Body of pancreas (tissue), 4 donors: ENCODE measurements around the gene SMYD4. TPM values are rescaled to one million over a fixed set of nuclear protein-coding genes. Genes with fewer than 3 reads are reported as not detected.

Experiments used
- ATAC-seq: fragments of 150-250 bp; one replicate; pipeline ENCODE4 v1.9.1; 2016
- DNase-seq, 4 donors: peaks; one replicate each; pipeline ENCODE4 v3.0.0-alpha.2; 2019
- H3K27ac ChIP-seq, 4 donors: fragments of 200-600 bp; sonication (generic); 1 replicate in 3 of 4; 2 replicates in 1 of 4; pipeline versions ENCODE4 v1.5.1 to v1.6.1; 2016 to 2019; ENCODE audit warnings: mild to moderate bottlenecking in 1 of 4, mixed read lengths in 1 of 4, moderate library complexity in 1 of 4
- H3K27me3 ChIP-seq, 2 donors: fragments of 200-600 bp; sonication (generic); one replicate each; pipeline ENCODE4 v1.6.0; 2016; ENCODE audit warnings: mild to moderate bottlenecking in 1 of 2
- H3K36me3 ChIP-seq, 2 donors: fragments of 200-600 bp; sonication (generic); replicated peaks in 1 of 2; 2 replicates each; pipeline ENCODE4 v1.5.1; 2016; ENCODE audit warnings: low read depth in 2 of 2; ENCODE audit not compliant: insufficient read depth in 1 of 2
- H3K4me1 ChIP-seq: fragments of 200-600 bp; sonication (generic); one replicate; pipeline ENCODE4 v1.6.0; 2016
- H3K4me3 ChIP-seq, 2 donors: fragments of 200-600 bp; sonication (generic); 1 replicate in 1 of 2; 2 replicates in 1 of 2; pipeline ENCODE4 v1.5.1; 2016 to 2019
- H3K9me3 ChIP-seq, 3 donors: fragments of 200-600 bp; sonication (generic); 1 replicate in 2 of 3; 2 replicates in 1 of 3; pipeline ENCODE4 v1.5.1; 2016
- POLR2A ChIP-seq, 3 donors: fragments of 450-650 bp; IDR thresholded peaks; one replicate each; pipeline ENCODE4 v1.6.1; 2016; ENCODE audit warnings: antibody characterized with exemption in 3 of 3, mild to moderate bottlenecking in 2 of 3
- WGBS, 2 donors: methylation state at CpG; one replicate each; pipeline ENCODE4 v1.1.5; 2017; 5-methylcytosine and 5-hydroxymethylcytosine counted together
- intact Hi-C: fragments of 100-400 bp; cut with DNase I; formaldehyde crosslinking; loops from one replicate; pipeline ENCODE4 v1.15.1; 2023
- total RNA-seq, 2 donors: library from RNA; depleted of rRNA; stranded (reverse); fragments of >200 nt; gene quantifications; one replicate each; pipeline ENCODE4 v1.1.0, GENCODE V29; 2016
- TF ChIP-seq, protein P1 (sequence below), 7 experiments: fragments of 450-650 bp in 4 of 7; fragments of 200-600 bp in 3 of 7; sonication (generic) in 3 of 7; IDR thresholded peaks; one replicate each; pipeline ENCODE4 v1.5.1; 2016 to 2019; ENCODE audit warnings: antibody characterized with exemption in 7 of 7

Gene SMYD4
- total RNA-seq, 2 donors from 2014 or later = 4.0 to 7.0 TPM

DNA sequence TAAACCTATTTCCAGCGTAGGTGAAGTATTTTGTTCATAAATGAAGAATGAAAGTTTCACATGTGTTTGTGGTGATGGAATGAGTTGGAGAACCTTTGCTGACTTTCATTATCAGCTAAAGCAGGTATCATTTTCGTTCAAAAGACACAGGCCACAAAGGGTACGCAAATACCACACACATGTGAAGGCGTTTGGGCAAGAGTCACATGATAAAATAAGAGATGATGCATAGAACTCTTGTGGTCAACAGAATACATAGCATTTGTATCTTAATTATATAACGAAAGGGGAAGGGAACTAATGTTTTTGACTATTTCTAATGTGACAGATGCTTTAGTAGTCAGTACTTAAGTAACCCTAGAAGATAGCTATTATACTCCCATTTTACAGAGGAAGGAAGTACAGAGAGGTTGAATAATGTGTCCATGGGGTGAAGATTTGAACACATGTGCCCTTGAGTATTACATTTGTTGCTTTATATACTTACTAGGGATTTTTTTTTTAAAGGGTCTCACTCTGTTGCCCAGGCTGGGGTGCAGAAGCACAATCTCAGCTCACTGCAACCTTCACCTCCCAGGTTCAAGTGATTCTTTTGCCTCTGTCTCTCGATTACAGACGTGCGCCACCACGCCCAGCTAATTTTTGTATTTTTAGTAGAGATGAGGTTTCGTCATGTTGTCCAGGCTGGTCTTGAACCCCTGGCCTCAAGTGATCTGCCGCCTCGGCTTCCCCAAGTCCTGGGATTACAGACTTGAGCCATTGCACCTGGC lies 4.9 kb upstream of the SMYD4 start:
- no peaks in the 10 kb centered on the region for H3K27me3 ChIP-seq
- 81 to 82% methylated on average over 12 of the region's 12 CpGs for WGBS, 2 donors
- no peaks in the 10 kb centered on the region for H3K9me3 ChIP-seq
- peaks cover 12% of the 10 kb centered on the region for H3K4me1 ChIP-seq
- intact Hi-C loops = no loop called here
- DNase-seq (no peak), ATAC-seq (no peak)
- H3K36me3 ChIP-seq = no peaks in the 10 kb centered on the region
- H3K27ac ChIP-seq = no peak overlapping the region
- no peak for TF ChIP-seq POLR2A (IDR thresholded peaks at IDR 0.05)
- TF ChIP-seq, protein P1, sequence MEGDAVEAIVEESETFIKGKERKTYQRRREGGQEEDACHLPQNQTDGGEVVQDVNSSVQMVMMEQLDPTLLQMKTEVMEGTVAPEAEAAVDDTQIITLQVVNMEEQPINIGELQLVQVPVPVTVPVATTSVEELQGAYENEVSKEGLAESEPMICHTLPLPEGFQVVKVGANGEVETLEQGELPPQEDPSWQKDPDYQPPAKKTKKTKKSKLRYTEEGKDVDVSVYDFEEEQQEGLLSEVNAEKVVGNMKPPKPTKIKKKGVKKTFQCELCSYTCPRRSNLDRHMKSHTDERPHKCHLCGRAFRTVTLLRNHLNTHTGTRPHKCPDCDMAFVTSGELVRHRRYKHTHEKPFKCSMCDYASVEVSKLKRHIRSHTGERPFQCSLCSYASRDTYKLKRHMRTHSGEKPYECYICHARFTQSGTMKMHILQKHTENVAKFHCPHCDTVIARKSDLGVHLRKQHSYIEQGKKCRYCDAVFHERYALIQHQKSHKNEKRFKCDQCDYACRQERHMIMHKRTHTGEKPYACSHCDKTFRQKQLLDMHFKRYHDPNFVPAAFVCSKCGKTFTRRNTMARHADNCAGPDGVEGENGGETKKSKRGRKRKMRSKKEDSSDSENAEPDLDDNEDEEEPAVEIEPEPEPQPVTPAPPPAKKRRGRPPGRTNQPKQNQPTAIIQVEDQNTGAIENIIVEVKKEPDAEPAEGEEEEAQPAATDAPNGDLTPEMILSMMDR (IDR thresholded peaks at IDR 0.05) = no peak
- H3K4me3 ChIP-seq = no peak overlapping the region

DNA sequence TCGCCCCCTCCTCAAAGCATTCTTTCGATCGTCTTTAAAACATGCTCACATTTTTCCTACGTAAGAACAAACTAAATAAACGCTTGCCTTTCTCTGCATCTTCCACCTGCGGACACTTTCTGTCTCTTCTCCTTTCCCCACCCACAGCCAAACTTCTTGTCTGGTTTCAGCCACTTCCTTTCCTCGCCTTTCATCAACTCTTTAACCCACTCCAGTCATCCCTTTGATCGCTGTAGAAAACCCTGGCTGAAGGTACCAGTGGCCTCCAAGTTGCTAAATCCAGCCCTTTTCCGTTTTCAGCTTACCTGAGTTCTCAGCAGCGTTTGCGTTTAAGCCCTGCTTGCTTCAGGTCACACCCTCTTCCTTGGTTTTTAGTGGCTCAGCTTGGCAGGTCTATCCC lies 586 bp upstream of the SMYD4 start:
- H3K36me3 ChIP-seq = peaks cover 0 to 2% of the 10 kb centered on the region in 2 donors
- H3K4me1 ChIP-seq = peaks cover 19% of the 10 kb centered on the region
- H3K4me3 ChIP-seq = peak overlapping the region; percentile 78 to 99
- peak overlapping the region; percentile 70 to 92 (median 86) for H3K27ac ChIP-seq
- H3K27me3 ChIP-seq = no peaks in the 10 kb centered on the region
- H3K9me3 ChIP-seq = no peaks in the 10 kb centered on the region
- intact Hi-C loops = no loop called here
- TF ChIP-seq, protein P1 (IDR thresholded peaks at IDR 0.05) = no peak
- TF ChIP-seq POLR2A (IDR thresholded peaks at IDR 0.05) = no peak
- no peak for ATAC-seq
- WGBS, 2 donors = 1% methylated on average over 11 of the region's 11 CpGs
- DNase-seq = no peak

DNA sequence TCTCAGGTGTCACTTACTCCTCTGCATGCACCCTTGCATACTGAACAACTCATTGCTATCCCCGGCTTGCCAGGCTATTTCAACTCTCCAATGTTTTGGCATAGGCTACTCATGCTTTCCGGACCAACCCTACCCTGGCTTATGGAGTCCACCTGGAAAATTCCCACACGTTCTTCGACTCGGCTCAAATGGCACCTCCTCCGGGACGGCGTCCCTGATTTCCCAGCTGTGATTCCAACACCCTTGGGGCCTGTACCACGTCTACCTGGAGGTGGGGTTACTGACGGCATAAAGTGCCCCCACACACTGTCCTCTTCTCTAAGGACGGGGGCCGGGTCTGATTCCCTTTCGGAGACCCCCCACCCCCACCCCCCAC lies 498 bp downstream of the SMYD4 start:
- Histone ChIP-seq H3K27me3 (no peaks in the 10 kb centered on the region), H3K36me3 (peaks cover 0 to 2% of the 10 kb centered on the region in 2 donors), H3K4me3 (peak overlapping the region; percentile 78 to 99), H3K9me3 (no peaks in the 10 kb centered on the region), H3K27ac (peak overlapping the region; percentile 70 to 92 (median 86)), H3K4me1 (peaks cover 19% of the 10 kb centered on the region)
- DNase-seq = peak; percentile 60 to 76 (median 71)
- WGBS, 2 donors = 1 to 7% methylated on average over 3 to 13 of the region's 13 CpGs
- intact Hi-C loops = no loop called here
- peak; percentile 62 for ATAC-seq
- TF ChIP-seq, protein P1 (IDR thresholded peaks at IDR 0.05) = no peak
- TF ChIP-seq POLR2A (IDR thresholded peaks at IDR 0.05) = no peak

DNA sequence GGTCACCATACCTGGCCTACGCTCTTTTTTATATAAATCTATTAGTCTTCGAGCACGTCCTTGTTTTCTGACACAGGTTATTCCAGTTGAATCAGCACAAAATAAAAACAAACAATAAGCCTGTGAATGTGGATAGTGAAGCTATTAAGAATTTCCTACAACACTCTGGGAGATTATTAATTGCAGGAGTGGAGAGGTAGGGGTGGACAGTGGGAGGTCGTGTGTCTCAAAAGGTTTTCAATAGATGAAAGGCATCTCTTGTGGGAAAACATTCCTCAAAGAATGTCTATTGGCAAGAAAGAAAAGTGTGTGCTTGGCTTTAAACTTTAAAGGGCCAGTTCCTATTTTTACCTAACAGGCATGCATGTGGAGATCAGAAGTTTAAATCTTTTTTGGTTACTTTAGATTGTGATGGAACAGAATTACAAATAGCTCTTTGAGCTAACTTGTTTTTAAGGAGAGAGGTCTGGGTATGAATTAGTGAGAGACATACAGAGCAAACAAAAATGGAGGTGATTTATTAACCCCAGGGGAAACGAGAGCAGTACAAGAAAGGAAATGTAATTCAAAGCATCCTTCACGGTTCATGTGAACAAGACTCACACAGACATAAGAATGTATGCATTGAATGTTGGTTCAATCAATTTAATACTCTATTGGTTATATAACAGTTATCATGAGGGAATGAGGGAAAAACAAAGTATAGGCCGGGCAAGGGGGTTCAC lies 9.0 kb downstream of the SMYD4 start:
- peak; percentile 50 for ATAC-seq
- 54 to 63% methylated on average over 7 of the region's 7 CpGs for WGBS, 2 donors

More for the DNA sequence above, 9.0 kb downstream of the SMYD4 start:
- Histone ChIP-seq H3K27ac (peak overlapping the region in 3 of 4 donors; percentile 11 to 40 (median 39)), H3K27me3 (no peaks in the 10 kb centered on the region), H3K4me1 (peaks cover 8% of the 10 kb centered on the region), H3K36me3 (peaks cover 0 to 2% of the 10 kb centered on the region in 2 donors), H3K9me3 (no peaks in the 10 kb centered on the region), H3K4me3 (no peak overlapping the region)
- intact Hi-C loops = no loop called here
- no peak for DNase-seq
- TF ChIP-seq POLR2A (IDR thresholded peaks at IDR 0.05) = no peak
- TF ChIP-seq, protein P1 (IDR thresholded peaks at IDR 0.05) = no peak
